Tibial nerve (tissue), 4 donors: ENCODE data around the gene SPRED3. TPM values are rescaled to one million over a fixed set of nuclear protein-coding genes. Genes with fewer than 3 reads are reported as not detected.
A peak's percentile ranks its signal among the peaks of the same experiment; 100 is the strongest.

Experiments used
- DNase-seq, 2 donors: peaks; one replicate each; pipeline ENCODE4 v3.0.0-alpha.2; 2019; ENCODE audit warnings: low spot score in 2 of 2
- H3K27ac ChIP-seq, 4 donors: fragments of 200-600 bp; sonication (generic) in 3 of 4; one replicate each; pipeline ENCODE4 v1.5.1; 2017 to 2019; ENCODE audit warnings: mild to moderate bottlenecking in 1 of 4
- H3K27me3 ChIP-seq, 2 donors: fragments of 200-600 bp; sonication (generic) in 1 of 2; one replicate each; pipeline versions ENCODE4 v1.5.1 to v1.6.0; 2017 to 2019
- H3K36me3 ChIP-seq, 3 donors: fragments of 200-600 bp; sonication (generic); one replicate each; pipeline ENCODE4 v1.5.1; 2018 to 2019
- H3K4me1 ChIP-seq, 4 donors: fragments of 200-600 bp; sonication (generic) in 3 of 4; one replicate each; pipeline ENCODE4 v1.5.1; 2017 to 2019
- H3K4me3 ChIP-seq, 4 donors: fragments of 200-600 bp; sonication (generic) in 3 of 4; one replicate each; pipeline ENCODE4 v1.5.1; 2017 to 2019; ENCODE audit warnings: mild to moderate bottlenecking in 1 of 4, moderate library complexity in 1 of 4
- H3K9me3 ChIP-seq, 4 donors: fragments of 200-600 bp; sonication (generic) in 3 of 4; one replicate each; pipeline ENCODE4 v1.5.1; 2017 to 2019
- CTCF ChIP-seq, 5 experiments: fragments of 200-600 bp in 3 of 5; fragments of 450-650 bp in 2 of 5; sonication (generic) in 3 of 5; IDR thresholded peaks; one replicate each; pipeline ENCODE4 v1.5.1; 2016 to 2019; ENCODE audit warnings: antibody characterized with exemption in 5 of 5, mild to moderate bottlenecking in 3 of 5, moderate library complexity in 2 of 5
- EP300 ChIP-seq, 2 donors: sonication (generic); formaldehyde crosslinking; IDR thresholded peaks; one replicate each; pipeline ENCODE4 v1.6.1; 2017; ENCODE audit warnings: antibody characterized with exemption in 2 of 2, mild to moderate bottlenecking in 1 of 2
- POLR2A ChIP-seq, 2 donors: fragments of 450-650 bp; IDR thresholded peaks; one replicate each; pipeline ENCODE4 v1.6.1; 2017; ENCODE audit warnings: antibody characterized with exemption in 2 of 2, mild to moderate bottlenecking in 2 of 2, moderate library complexity in 2 of 2
- WGBS, 2 donors: methylation state at CpG; one replicate each; pipeline ENCODE4 v1.1.5; 2018; 5-methylcytosine and 5-hydroxymethylcytosine counted together
- total RNA-seq, 4 donors: library from RNA; depleted of rRNA; stranded (reverse); fragments of >200 nt; gene quantifications; one replicate each; pipeline ENCODE4 v1.1.0, GENCODE V29; 2016

Gene SPRED3
- total RNA-seq, 4 donors from 2014 or later = under 0.01 to 0.60 (median 0.21) TPM; not detected in 1

- no peak for TF ChIP-seq EP300 (IDR thresholded peaks at IDR 0.05)
- TF ChIP-seq POLR2A (IDR thresholded peaks at IDR 0.05) = no peak
- TF ChIP-seq CTCF (IDR thresholded peaks at IDR 0.05) = no peak
Observed at GRCh38 chr19:38429811-38430156, 41.3 kb downstream of the SPRED3 start.

GRCh38 chr19:38430931-38431330 lies 42.4 kb downstream of the SPRED3 start:
- no peak overlapping the region for H3K27ac ChIP-seq
- no peaks in the 10 kb centered on the region for H3K9me3 ChIP-seq
- TF ChIP-seq EP300 (IDR thresholded peaks at IDR 0.05) = no peak
- no peak for TF ChIP-seq CTCF (IDR thresholded peaks at IDR 0.05)
- TF ChIP-seq POLR2A (IDR thresholded peaks at IDR 0.05) = no peak
- no peaks in the 10 kb centered on the region for H3K36me3 ChIP-seq
- 84 to 88% methylated on average over 7 of the region's 7 CpGs for WGBS, 2 donors
- DNase-seq = no peak
- H3K4me3 ChIP-seq = no peak overlapping the region
- H3K4me1 ChIP-seq = peaks cover 0 to 4% (median 0%) of the 10 kb centered on the region in 4 donors
- peaks cover 0 to 61% of the 10 kb centered on the region in 2 donors for H3K27me3 ChIP-seq

More at GRCh38 chr19:38429811-38430156, 41.3 kb downstream of the SPRED3 start:
- 79 to 94% methylated on average over 2 of the region's 2 CpGs for WGBS, 2 donors
- Histone ChIP-seq H3K36me3 (no peaks in the 10 kb centered on the region), H3K27me3 (peaks cover 0 to 61% of the 10 kb centered on the region in 2 donors), H3K4me3 (no peak overlapping the region), H3K4me1 (peaks cover 0 to 4% (median 0%) of the 10 kb centered on the region in 4 donors), H3K9me3 (no peaks in the 10 kb centered on the region), H3K27ac (no peak overlapping the region)
- no peak for DNase-seq

GRCh38 chr19:38433268-38433733 lies 44.8 kb downstream of the SPRED3 start, which contains the start of gene RYR1:
Gene RYR1 (plus strand): TSS chr19:38433691. CDS start chr19:38433830, 139 bp downstream.
- Histone ChIP-seq H3K9me3 (no peaks in the 10 kb centered on the region), H3K27me3 (peaks cover 0 to 51% of the 10 kb centered on the region in 2 donors), H3K4me3 (peak within 1 kb of the TSS in 1 of 4 donors; percentile 36), H3K27ac (no peak within 1 kb of the TSS), H3K36me3 (no peaks in the 10 kb centered on the region), H3K4me1 (peaks cover 0 to 4% (median 0%) of the 10 kb centered on the region in 4 donors)
- no peak for TF ChIP-seq CTCF (IDR thresholded peaks at IDR 0.05)
- no peak for TF ChIP-seq EP300 (IDR thresholded peaks at IDR 0.05)
- no peak for TF ChIP-seq POLR2A (IDR thresholded peaks at IDR 0.05)
- WGBS, 2 donors = 10 to 31% methylated on average over 10 to 15 of the region's 20 CpGs
- peak in 1 of 2 donors; percentile 36 for DNase-seq

GRCh38 chr19:38434549-38435051 lies 46.1 kb downstream of the SPRED3 start:
- Histone ChIP-seq H3K4me1 (peaks cover 0 to 4% (median 0%) of the 10 kb centered on the region in 4 donors), H3K9me3 (no peaks in the 10 kb centered on the region), H3K4me3 (peak overlapping the region in 1 of 4 donors; percentile 36), H3K27me3 (peaks cover 0 to 48% of the 10 kb centered on the region in 2 donors), H3K36me3 (no peaks in the 10 kb centered on the region), H3K27ac (no peak overlapping the region)
- WGBS, 2 donors = 4 to 8% methylated on average over 5 to 13 of the region's 13 CpGs
- TF ChIP-seq CTCF (IDR thresholded peaks at IDR 0.05) (no peak), POLR2A (IDR thresholded peaks at IDR 0.05) (no peak), EP300 (IDR thresholded peaks at IDR 0.05) (no peak)
- peak in 1 of 2 donors; percentile 22 for DNase-seq

GRCh38 chr19:38437295-38437694 lies 48.8 kb downstream of the SPRED3 start:
- H3K4me1 ChIP-seq = peaks cover 0 to 4% (median 0%) of the 10 kb centered on the region in 4 donors
- H3K4me3 ChIP-seq = no peak overlapping the region
- no peak for TF ChIP-seq EP300 (IDR thresholded peaks at IDR 0.05)
- TF ChIP-seq POLR2A (IDR thresholded peaks at IDR 0.05) = no peak
- TF ChIP-seq CTCF (IDR thresholded peaks at IDR 0.05) = no peak
- no peaks in the 10 kb centered on the region for H3K9me3 ChIP-seq
- no peak overlapping the region for H3K27ac ChIP-seq
- no peaks in the 10 kb centered on the region for H3K36me3 ChIP-seq
- H3K27me3 ChIP-seq = peaks cover 0 to 36% of the 10 kb centered on the region in 2 donors
- WGBS, 2 donors = 92 to 96% methylated on average over 6 of the region's 6 CpGs
- DNase-seq = no peak
